NCI-H1417 (cell line): Measurements from ENCODE around the gene SHKBP1.
A peak's percentile ranks its signal among the peaks of the same experiment; 100 is the strongest.
"Not testable (repeated sequence)": the region's sequence is repeated elsewhere in the genome, so short reads cannot be mapped to it uniquely, and the experiment has no call there.

Experiments used
- DNase-seq, 3 experiments: peaks; one replicate each; lab custom pipeline; 2025; lab: John Stamatoyannopoulos, UW

The SHKBP1 gene

GRCh38 chr19:40576585-40577451, at the start of gene SHKBP1:
SHKBP1 (plus strand) TSS chr19:40576873; CDS start chr19:40576900, 27 bp downstream.
- DNase-seq, result peak; percentile 93 to 98 (median 94)

- no peak for DNase-seq
These were observed 48.6 kb upstream of the SHKBP1 start for GRCh38 chr19:40528078-40528477.

GRCh38 chr19:40528533-40529092, 48.1 kb upstream of the SHKBP1 start:
- no peak for DNase-seq

- DNase-seq, result peak; percentile 85 to 96 (median 91)
These were observed 47.3 kb upstream of the SHKBP1 start for GRCh38 chr19:40529093-40529954.

- peak; percentile 16 to 59 (median 38) for DNase-seq
These were observed 46.4 kb upstream of the SHKBP1 start for GRCh38 chr19:40530091-40530901.

GRCh38 chr19:40533508-40533907, 43.2 kb upstream of the SHKBP1 start:
- DNase-seq, result no peak

GRCh38 chr19:40534148-40534547, 42.5 kb upstream of the SHKBP1 start:
- DNase-seq, result no peak

- DNase-seq, result no peak
These were observed 37.6 kb upstream of the SHKBP1 start for GRCh38 chr19:40539070-40539469.

GRCh38 chr19:40542202-40542859, 34.3 kb upstream of the SHKBP1 start:
- no peak for DNase-seq

- no peak for DNase-seq
These were observed 33.6 kb upstream of the SHKBP1 start for GRCh38 chr19:40543029-40543597.

GRCh38 chr19:40546153-40546841, 30.4 kb upstream of the SHKBP1 start:
- not testable (repeated sequence) for DNase-seq

- not testable (repeated sequence) for DNase-seq
These were observed 29.5 kb upstream of the SHKBP1 start for GRCh38 chr19:40547190-40547589.

GRCh38 chr19:40547836-40548235, 28.8 kb upstream of the SHKBP1 start:
- DNase-seq, result no peak

- peak; percentile 33 to 55 (median 51) for DNase-seq
These were observed 27.5 kb upstream of the SHKBP1 start for GRCh38 chr19:40549007-40549708.

GRCh38 chr19:40550951-40551350, 25.7 kb upstream of the SHKBP1 start:
- DNase-seq, result no peak

- DNase-seq, result no peak
These were observed 23.8 kb upstream of the SHKBP1 start for GRCh38 chr19:40552848-40553247.

- peak in 2 of 3 experiments; percentile 56 to 57 for DNase-seq
These were observed 22.5 kb upstream of the SHKBP1 start for GRCh38 chr19:40553885-40554857.
